ENCODE results near the gene CLSTN2.

Gene CLSTN2

GRCh38 chr3:140198242-140198641 lies 263.3 kb downstream of the CLSTN2 start:
- Mint-ChIP-seq H3K4me1 (ENCODE audit: low read depth) (no peaks in the 10 kb centered on the region), H3K27me3 (no peaks in the 10 kb centered on the region), H3K4me3 (no peak overlapping the region), H3K9me3 (ENCODE audit: low read depth) (peaks cover 8% of the 10 kb centered on the region), H3K27ac (no peak overlapping the region), H3K36me3 (no peaks in the 10 kb centered on the region)

GRCh38 chr3:140199008-140199407 lies 264.0 kb downstream of the CLSTN2 start:
- no peak overlapping the region for H3K4me3 Mint-ChIP-seq
- no peaks in the 10 kb centered on the region for H3K36me3 Mint-ChIP-seq
- H3K9me3 Mint-ChIP-seq (ENCODE audit: low read depth), result no peaks in the 10 kb centered on the region
- H3K4me1 Mint-ChIP-seq (ENCODE audit: low read depth), result no peaks in the 10 kb centered on the region
- H3K27me3 Mint-ChIP-seq, result no peaks in the 10 kb centered on the region
- no peak overlapping the region for H3K27ac Mint-ChIP-seq

- H3K4me1 Mint-ChIP-seq (ENCODE audit: low read depth), result no peaks in the 10 kb centered on the region
- no peaks in the 10 kb centered on the region for H3K36me3 Mint-ChIP-seq
- H3K27me3 Mint-ChIP-seq, result no peaks in the 10 kb centered on the region
- H3K4me3 Mint-ChIP-seq, result no peak overlapping the region
- H3K9me3 Mint-ChIP-seq (ENCODE audit: low read depth), result no peaks in the 10 kb centered on the region
- H3K27ac Mint-ChIP-seq, result no peak overlapping the region
Observed at GRCh38 chr3:140199743-140200142, 264.8 kb downstream of the CLSTN2 start.

DNA sequence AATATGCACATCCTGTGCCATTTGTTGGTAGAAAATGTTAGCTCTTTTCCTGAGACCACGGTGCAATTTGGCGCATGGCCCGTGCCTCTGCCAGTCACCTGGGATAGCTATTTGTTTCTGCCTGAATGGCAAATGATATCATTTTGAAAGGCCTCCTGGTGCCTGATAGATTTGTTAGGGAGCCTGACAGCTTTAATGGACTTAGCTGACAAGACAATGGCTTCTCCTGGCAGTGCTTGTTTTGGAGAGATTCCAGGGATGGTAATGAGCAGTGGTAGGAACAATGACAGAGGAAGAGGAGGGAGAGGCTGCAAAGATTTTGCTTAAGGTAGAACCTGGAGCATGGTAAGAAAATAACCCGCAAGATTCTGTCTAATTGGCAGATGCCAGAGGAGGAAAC lies 268.5 kb downstream of the CLSTN2 start:
- Mint-ChIP-seq H3K9me3 (ENCODE audit: low read depth) (no peaks in the 10 kb centered on the region), H3K4me3 (no peak overlapping the region), H3K4me1 (ENCODE audit: low read depth) (no peaks in the 10 kb centered on the region), H3K27me3 (no peaks in the 10 kb centered on the region), H3K27ac (no peak overlapping the region), H3K36me3 (no peaks in the 10 kb centered on the region)

DNA sequence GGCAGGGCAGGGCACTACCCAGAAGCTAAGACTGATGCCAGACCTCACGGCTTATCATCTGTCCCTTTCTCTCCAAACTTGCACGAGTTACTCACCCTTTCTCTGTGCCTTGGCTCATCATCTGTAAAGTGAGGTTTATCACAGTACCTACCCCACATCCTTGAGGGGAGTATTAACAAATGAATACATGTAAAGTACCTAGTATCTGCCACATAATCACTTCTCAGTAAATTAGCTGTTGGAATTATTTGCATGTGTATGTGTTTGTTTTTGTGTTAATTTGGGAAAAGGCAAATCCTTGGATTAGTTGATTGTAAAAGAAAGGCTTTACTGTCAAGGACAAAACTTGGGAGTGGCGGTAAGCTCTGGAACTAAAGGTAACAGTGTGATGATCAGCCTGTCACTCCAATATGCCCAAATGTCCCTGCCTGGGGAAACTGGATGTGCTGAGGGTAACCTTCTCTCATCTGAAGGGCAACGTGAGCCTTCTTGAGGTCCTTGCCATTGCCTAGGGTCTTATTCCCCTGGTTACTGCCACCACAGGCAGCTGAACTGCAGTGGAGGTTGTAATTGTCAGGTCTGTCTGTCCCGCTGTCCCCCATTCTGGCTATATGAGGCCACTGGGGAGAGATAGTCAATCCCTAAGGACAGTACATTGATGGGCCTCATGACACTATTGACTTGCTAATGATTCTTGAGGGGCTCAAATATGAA lies 269.4 kb downstream of the CLSTN2 start:
- Mint-ChIP-seq H3K27me3 (peaks cover 3% of the 10 kb centered on the region), H3K4me1 (ENCODE audit: low read depth) (no peaks in the 10 kb centered on the region), H3K36me3 (no peaks in the 10 kb centered on the region), H3K4me3 (no peak overlapping the region), H3K9me3 (ENCODE audit: low read depth) (no peaks in the 10 kb centered on the region), H3K27ac (no peak overlapping the region)

- Mint-ChIP-seq H3K4me3 (no peak overlapping the region), H3K9me3 (ENCODE audit: low read depth) (no peaks in the 10 kb centered on the region), H3K36me3 (no peaks in the 10 kb centered on the region), H3K27ac (no peak overlapping the region), H3K4me1 (ENCODE audit: low read depth) (no peaks in the 10 kb centered on the region), H3K27me3 (peaks cover 3% of the 10 kb centered on the region)
Observed at GRCh38 chr3:140205598-140205997, 270.6 kb downstream of the CLSTN2 start.

DNA sequence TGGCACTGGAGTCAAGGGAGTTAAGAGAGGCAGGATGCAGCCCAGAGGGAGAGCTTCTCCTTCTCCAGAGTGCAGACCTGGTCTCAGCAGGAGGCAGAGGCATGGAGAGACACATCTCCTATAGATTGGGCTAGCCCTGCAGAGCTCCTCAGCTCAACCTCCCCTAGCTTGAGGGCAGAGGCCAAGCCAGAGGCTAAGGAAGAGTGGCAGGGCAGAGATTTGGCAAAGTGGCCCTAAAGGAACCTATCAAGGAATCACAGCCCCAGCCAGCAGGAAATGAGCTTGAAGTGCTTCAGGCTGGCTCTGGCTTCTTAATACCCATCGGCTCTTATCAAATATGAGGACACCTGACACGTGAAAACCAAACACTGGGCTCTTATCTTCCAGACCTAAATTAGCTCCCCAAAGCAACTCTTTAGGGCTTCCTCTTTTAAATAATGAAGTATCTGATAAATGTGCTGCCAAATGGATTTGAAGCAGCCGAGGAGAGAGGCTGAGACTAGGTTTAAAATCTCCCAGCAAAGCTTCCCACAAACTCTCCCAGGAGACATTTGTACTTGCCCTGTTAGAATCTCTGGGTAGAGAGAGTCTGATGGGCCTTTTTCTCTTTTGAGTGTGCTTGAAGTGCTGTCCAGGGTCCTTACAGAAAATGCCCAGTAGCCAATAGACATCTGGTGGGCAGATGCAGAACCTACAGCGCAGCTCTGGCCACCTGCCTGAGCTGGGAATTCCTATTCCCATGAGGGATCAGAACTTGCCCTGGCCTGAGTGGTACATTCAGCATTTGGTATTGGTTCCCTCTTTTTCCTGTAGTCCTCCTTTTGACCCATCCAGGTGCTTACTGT lies 271.4 kb downstream of the CLSTN2 start:
- H3K4me1 Mint-ChIP-seq (ENCODE audit: low read depth), result no peaks in the 10 kb centered on the region
- no peaks in the 10 kb centered on the region for H3K9me3 Mint-ChIP-seq (ENCODE audit: low read depth)
- H3K4me3 Mint-ChIP-seq, result no peak overlapping the region
- no peak overlapping the region for H3K27ac Mint-ChIP-seq
- no peaks in the 10 kb centered on the region for H3K36me3 Mint-ChIP-seq
- peaks cover 3% of the 10 kb centered on the region for H3K27me3 Mint-ChIP-seq

GRCh38 chr3:140207541-140207940 lies 272.6 kb downstream of the CLSTN2 start:
- no peak overlapping the region for H3K4me3 Mint-ChIP-seq
- no peak overlapping the region for H3K27ac Mint-ChIP-seq
- H3K36me3 Mint-ChIP-seq, result no peaks in the 10 kb centered on the region
- peaks cover 3% of the 10 kb centered on the region for H3K27me3 Mint-ChIP-seq
- H3K9me3 Mint-ChIP-seq (ENCODE audit: low read depth), result no peaks in the 10 kb centered on the region
- H3K4me1 Mint-ChIP-seq (ENCODE audit: low read depth), result no peaks in the 10 kb centered on the region

DNA sequence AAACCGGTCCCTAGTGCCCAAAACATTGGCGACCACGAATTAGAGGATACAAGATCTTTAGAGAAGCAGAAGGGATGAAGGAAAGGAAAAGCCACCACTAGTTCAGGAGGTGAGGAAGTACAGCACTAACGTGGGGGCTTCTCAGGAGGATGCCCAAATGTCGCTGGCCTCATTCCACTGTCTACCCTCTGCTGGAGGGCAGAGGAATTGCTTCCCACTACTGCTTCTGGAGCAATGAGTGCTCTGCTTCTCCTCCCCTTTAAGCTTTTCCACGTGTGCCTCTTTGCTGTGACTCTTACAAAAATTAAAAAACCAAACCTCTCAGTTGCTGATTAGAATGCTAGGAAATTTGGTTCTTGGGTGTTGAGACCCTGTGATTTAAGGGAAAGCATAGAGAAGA lies 281.3 kb downstream of the CLSTN2 start:
- H3K36me3 Mint-ChIP-seq, result no peaks in the 10 kb centered on the region
- H3K4me1 Mint-ChIP-seq (ENCODE audit: low read depth), result no peaks in the 10 kb centered on the region
- no peak overlapping the region for H3K27ac Mint-ChIP-seq
- no peaks in the 10 kb centered on the region for H3K9me3 Mint-ChIP-seq (ENCODE audit: low read depth)
- H3K27me3 Mint-ChIP-seq, result peaks cover 2% of the 10 kb centered on the region
- H3K4me3 Mint-ChIP-seq, result no peak overlapping the region

DNA sequence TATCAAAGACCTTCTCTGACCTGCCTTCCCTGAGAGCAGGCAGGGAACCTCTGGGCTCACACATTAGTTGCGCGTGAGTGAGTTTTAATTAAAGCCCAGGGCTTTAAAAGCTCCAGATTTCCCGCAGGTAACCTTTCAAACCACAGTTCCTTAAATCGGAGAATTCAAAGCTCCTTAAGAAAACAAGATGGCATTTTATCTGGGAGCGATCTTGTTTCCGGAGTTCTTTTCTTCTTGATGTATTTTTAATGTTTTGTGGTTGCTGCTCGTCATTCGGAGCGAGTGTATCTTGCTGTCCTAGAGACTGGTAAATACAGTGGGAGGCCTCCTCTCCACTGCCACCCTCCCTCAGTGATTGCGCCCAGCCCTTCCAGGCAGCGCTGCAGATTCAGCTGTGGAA lies 284.3 kb downstream of the CLSTN2 start:
- Mint-ChIP-seq H3K27ac (no peak overlapping the region), H3K9me3 (ENCODE audit: low read depth) (no peaks in the 10 kb centered on the region), H3K36me3 (no peaks in the 10 kb centered on the region), H3K4me1 (ENCODE audit: low read depth) (no peaks in the 10 kb centered on the region), H3K4me3 (no peak overlapping the region), H3K27me3 (peaks cover 2% of the 10 kb centered on the region)

- Mint-ChIP-seq H3K36me3 (no peaks in the 10 kb centered on the region), H3K9me3 (ENCODE audit: low read depth) (no peaks in the 10 kb centered on the region), H3K27ac (no peak overlapping the region), H3K4me1 (ENCODE audit: low read depth) (no peaks in the 10 kb centered on the region), H3K27me3 (peaks cover 2% of the 10 kb centered on the region), H3K4me3 (no peak overlapping the region)
Observed at GRCh38 chr3:140219923-140220452, 285.0 kb downstream of the CLSTN2 start.

DNA sequence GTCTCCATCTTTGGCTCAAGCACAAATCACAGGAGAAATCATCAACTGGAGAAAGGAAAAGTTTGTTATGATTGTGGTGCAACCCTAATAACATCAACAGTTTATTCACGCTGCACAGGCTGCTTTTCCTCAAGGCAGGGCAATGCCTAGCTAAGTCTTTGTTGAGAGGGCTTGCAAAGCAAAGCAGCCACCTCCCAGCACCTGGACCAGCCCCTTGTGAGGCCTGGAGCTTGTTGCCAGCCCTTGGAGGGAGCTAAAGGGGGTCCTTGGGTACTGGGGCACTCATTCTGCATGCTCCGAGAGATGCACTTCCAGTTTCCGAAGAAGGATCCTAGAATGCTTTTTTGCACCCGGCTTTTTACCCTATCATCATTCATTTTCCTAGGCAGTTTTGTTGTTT lies 288.2 kb downstream of the CLSTN2 start:
- Mint-ChIP-seq H3K27ac (no peak overlapping the region), H3K27me3 (peaks cover under 1% of the 10 kb centered on the region), H3K4me3 (no peak overlapping the region), H3K9me3 (ENCODE audit: low read depth) (peaks cover 4% of the 10 kb centered on the region), H3K4me1 (ENCODE audit: low read depth) (no peaks in the 10 kb centered on the region), H3K36me3 (no peaks in the 10 kb centered on the region)

GRCh38 chr3:140223631-140224030 lies 288.6 kb downstream of the CLSTN2 start:
- H3K4me1 Mint-ChIP-seq (ENCODE audit: low read depth), result no peaks in the 10 kb centered on the region
- no peaks in the 10 kb centered on the region for H3K27me3 Mint-ChIP-seq
- H3K36me3 Mint-ChIP-seq, result no peaks in the 10 kb centered on the region
- H3K4me3 Mint-ChIP-seq, result no peak overlapping the region
- H3K9me3 Mint-ChIP-seq (ENCODE audit: low read depth), result peaks cover 8% of the 10 kb centered on the region
- H3K27ac Mint-ChIP-seq, result no peak overlapping the region

- H3K9me3 Mint-ChIP-seq (ENCODE audit: low read depth), result peaks cover 10% of the 10 kb centered on the region
- H3K36me3 Mint-ChIP-seq, result no peaks in the 10 kb centered on the region
- H3K27me3 Mint-ChIP-seq, result no peaks in the 10 kb centered on the region
- H3K4me1 Mint-ChIP-seq (ENCODE audit: low read depth), result no peaks in the 10 kb centered on the region
- H3K4me3 Mint-ChIP-seq, result no peak overlapping the region
- no peak overlapping the region for H3K27ac Mint-ChIP-seq
Observed at GRCh38 chr3:140224307-140224706, 289.3 kb downstream of the CLSTN2 start.

GRCh38 chr3:140225996-140226395 lies 291.0 kb downstream of the CLSTN2 start:
- Mint-ChIP-seq H3K36me3 (no peaks in the 10 kb centered on the region), H3K27me3 (no peaks in the 10 kb centered on the region), H3K4me3 (no peak overlapping the region), H3K9me3 (ENCODE audit: low read depth) (peaks cover 10% of the 10 kb centered on the region), H3K4me1 (ENCODE audit: low read depth) (no peaks in the 10 kb centered on the region), H3K27ac (no peak overlapping the region)
